ENCODE measurements around the gene NRXN3. TPM values are rescaled to one million over a fixed set of nuclear protein-coding genes. Genes with fewer than 3 reads are reported as not detected.

NRXN3 gene
- total and polyA plus RNA-seq, 8 donors = 0.53 to 2.5 (median 1.5) TPM

DNA sequence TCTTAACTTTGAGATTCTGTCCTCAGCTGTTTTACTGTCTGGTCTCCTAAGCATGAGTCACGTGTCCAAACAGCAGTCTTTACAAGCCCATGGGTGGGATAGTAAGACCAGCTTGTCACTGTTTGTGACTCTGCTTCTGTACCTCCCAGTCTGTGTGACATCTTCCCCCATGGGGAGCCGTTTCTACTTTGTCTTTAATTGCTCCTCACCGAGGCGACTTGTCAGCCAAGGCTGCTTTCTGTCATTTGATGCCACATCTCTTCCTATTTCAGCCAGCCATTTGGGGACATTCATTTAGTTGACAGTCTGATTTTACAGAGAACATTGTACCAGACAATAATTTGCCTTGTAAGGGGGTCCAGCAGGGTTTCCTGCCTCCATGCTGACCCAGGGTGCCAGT is 534.8 kb downstream of the NRXN3 start:
- ATAC-seq (no peak), DNase-seq (no peak), FAIRE-seq (no peak)
- H3K36me3 ChIP-seq = no peaks in the 10 kb centered on the region
- H3K4me1 ChIP-seq = peaks cover 0 to 3% (median 2%) of the 10 kb centered on the region in 3 donors
- TF ChIP-seq, protein P1, sequence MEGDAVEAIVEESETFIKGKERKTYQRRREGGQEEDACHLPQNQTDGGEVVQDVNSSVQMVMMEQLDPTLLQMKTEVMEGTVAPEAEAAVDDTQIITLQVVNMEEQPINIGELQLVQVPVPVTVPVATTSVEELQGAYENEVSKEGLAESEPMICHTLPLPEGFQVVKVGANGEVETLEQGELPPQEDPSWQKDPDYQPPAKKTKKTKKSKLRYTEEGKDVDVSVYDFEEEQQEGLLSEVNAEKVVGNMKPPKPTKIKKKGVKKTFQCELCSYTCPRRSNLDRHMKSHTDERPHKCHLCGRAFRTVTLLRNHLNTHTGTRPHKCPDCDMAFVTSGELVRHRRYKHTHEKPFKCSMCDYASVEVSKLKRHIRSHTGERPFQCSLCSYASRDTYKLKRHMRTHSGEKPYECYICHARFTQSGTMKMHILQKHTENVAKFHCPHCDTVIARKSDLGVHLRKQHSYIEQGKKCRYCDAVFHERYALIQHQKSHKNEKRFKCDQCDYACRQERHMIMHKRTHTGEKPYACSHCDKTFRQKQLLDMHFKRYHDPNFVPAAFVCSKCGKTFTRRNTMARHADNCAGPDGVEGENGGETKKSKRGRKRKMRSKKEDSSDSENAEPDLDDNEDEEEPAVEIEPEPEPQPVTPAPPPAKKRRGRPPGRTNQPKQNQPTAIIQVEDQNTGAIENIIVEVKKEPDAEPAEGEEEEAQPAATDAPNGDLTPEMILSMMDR (IDR thresholded peaks at IDR 0.05) = no peak
- H3K27ac ChIP-seq = no peak overlapping the region
- intact Hi-C loops (cut with DNase I) = no loop called here
- no peak overlapping the region for H3K4me3 ChIP-seq
- no peaks in the 10 kb centered on the region for H3K9me3 ChIP-seq
- 68 to 72% methylated on average over 4 of the region's 4 CpGs for WGBS, 2 donors
- no peaks in the 10 kb centered on the region for H3K27me3 ChIP-seq

DNA sequence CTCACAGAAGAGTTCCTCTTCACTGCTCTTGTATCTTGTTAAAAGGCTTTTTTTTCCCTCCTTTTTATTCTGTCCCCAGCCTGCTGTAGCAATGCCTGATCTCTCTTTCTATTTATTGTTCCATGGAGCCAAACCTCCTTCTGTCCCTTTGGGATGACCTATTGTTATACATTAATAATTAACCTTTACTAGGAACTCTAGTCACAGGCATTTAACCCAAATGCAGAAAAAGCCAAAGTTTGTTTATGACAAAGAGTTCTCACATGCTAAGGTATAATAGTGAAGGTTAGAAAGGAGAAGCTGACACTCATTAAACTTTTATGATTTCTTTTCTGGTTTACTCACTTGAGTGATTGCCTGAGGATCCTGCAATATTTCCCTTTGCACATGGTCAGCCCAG is 535.8 kb downstream of the NRXN3 start:
- DNase-seq = no peak
- TF ChIP-seq, protein P1 (IDR thresholded peaks at IDR 0.05) = no peak
- H3K36me3 ChIP-seq = no peaks in the 10 kb centered on the region
- peak; percentile 32 to 57 (median 46) for ATAC-seq
- no peaks in the 10 kb centered on the region for H3K9me3 ChIP-seq
- no peak overlapping the region for H3K4me3 ChIP-seq
- intact Hi-C loops (cut with DNase I) = no loop called here
- peaks cover 0 to 3% (median 2%) of the 10 kb centered on the region in 3 donors for H3K4me1 ChIP-seq
- no peak for FAIRE-seq
- H3K27ac ChIP-seq = no peak overlapping the region
- H3K27me3 ChIP-seq = no peaks in the 10 kb centered on the region

DNA sequence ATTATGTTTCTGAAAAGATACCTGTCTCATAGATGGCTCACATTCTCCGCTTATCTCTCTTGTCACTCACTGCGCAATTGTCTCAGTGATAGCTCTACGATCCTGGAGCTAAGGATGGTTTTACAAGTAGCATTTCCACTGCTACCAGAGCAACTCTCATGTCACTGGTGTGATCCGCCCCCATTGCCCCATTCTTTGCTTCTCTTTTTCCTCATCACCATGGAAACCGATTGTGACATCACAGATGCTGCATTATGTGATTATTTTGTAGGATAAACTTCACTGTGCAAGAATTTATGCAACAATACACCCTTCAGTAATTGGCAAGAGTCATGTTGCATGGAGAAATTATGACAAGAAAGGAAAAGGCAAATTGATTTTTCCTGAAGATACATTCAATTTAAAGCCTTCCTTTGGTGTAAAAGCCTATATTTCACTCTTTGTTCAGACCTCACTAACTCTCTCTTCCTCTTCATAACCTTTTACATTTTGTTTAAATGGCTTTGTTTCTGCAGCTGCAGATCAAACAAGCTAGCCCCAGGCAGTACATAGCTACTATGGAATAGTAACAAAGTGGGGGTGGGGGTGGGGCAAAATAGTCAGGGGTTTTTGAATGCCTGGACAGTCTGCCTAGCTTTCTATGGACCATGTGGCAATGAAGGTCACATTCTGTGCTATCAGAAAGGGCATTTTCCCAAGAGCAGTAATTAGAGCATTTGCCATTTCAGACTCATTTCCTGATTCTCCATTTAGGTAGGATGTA is 539.8 kb downstream of the NRXN3 start:
- H3K27ac ChIP-seq = no peak overlapping the region
- no peaks in the 10 kb centered on the region for H3K9me3 ChIP-seq
- DNase-seq (no peak), FAIRE-seq (no peak), ATAC-seq (no peak)
- no peaks in the 10 kb centered on the region for H3K27me3 ChIP-seq
- no peak overlapping the region for H3K4me3 ChIP-seq
- intact Hi-C loops (cut with DNase I) = no loop called here
- H3K4me1 ChIP-seq = peaks cover 0 to 3% (median 2%) of the 10 kb centered on the region in 3 donors
- WGBS, 2 donors = 49 to 60% methylated on average over 5 of the region's 5 CpGs
- TF ChIP-seq, protein P1 (IDR thresholded peaks at IDR 0.05) = no peak
- no peaks in the 10 kb centered on the region for H3K36me3 ChIP-seq

DNA sequence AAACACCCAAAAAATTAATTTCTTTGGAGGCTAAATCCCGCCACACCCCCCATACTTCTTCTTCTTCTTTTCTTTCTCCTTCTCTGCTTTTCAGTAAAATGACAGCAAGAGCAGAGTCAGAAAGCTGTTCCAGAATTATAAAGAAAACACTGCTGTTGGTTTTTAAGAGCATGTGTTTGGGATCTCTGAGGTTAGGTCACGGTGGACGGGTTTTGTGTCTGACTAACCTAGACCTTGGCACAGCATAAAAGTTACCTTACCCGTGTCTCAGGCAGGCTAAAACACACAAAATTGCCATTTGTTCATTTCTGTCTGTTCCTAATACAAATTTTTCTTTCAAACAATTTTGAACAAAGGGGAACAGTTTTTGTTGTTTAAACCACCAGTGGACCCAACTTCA is 540.8 kb downstream of the NRXN3 start:
- DNase-seq (no peak), FAIRE-seq (no peak), ATAC-seq (no peak)
- TF ChIP-seq, protein P1 (IDR thresholded peaks at IDR 0.05) = no peak
- Histone ChIP-seq H3K27me3 (no peaks in the 10 kb centered on the region), H3K27ac (no peak overlapping the region), H3K4me3 (no peak overlapping the region), H3K4me1 (no peaks in the 10 kb centered on the region), H3K9me3 (no peaks in the 10 kb centered on the region), H3K36me3 (no peaks in the 10 kb centered on the region)
- WGBS, 2 donors = 60 to 77% methylated on average over 4 of the region's 4 CpGs
- intact Hi-C loops (cut with DNase I) = no loop called here

DNA sequence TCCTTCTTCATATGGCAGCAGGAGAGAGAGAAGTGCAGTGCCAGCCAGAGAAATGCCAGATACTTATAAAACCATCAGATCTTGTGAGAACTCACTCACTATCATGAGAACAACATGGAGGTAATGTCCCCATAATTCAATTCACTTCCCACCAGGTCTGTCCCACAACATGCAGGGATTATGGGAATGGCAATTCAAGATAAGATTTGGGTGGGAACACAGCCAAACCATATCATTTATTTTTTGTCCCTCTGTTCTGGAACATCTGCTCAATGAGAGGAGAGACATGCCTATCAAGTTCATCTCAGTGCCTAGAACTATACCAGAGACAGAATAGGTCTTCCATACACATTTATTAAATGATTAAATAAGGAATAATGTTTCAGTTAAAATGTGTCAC is 543.5 kb downstream of the NRXN3 start:
- Histone ChIP-seq H3K27me3 (no peaks in the 10 kb centered on the region), H3K9me3 (no peaks in the 10 kb centered on the region), H3K4me3 (no peak overlapping the region), H3K4me1 (no peaks in the 10 kb centered on the region), H3K36me3 (no peaks in the 10 kb centered on the region), H3K27ac (no peak overlapping the region)
- FAIRE-seq = no peak
- no peak for ATAC-seq
- TF ChIP-seq, protein P1 (IDR thresholded peaks at IDR 0.05) = no peak
- no peak for DNase-seq
- intact Hi-C loops (cut with DNase I) = no loop called here

Measured in pancreas (tissue), 10 donors.